Liver (tissue), 9 donors: ENCODE results near the gene CLIP2. TPM values are rescaled to one million over a fixed set of nuclear protein-coding genes. Genes with fewer than 3 reads are reported as not detected.
"Not testable (repeated sequence)": the region's sequence is repeated elsewhere in the genome, so short reads cannot be mapped to it uniquely, and the experiment has no call there.

Source experiments
- DNase-seq: peaks from one replicate; pipeline ENCODE4 v3.0.0-alpha.2; 2017; ENCODE audit warnings: low spot score
- H3K27ac ChIP-seq, 2 donors: one replicate each; pipeline ENCODE4 v1.7.0; 2013; ENCODE audit warnings: inconsistent platforms in 2 of 2, low read length in 2 of 2, control low read depth in 1 of 2, low read depth in 1 of 2, mild to moderate bottlenecking in 1 of 2
- H3K27me3 ChIP-seq, 4 donors: one replicate each; pipeline versions ENCODE4 v1.6.1 to v1.7.0; 2013; ENCODE audit warnings: low read length in 3 of 4, inconsistent platforms in 1 of 4, mild to moderate bottlenecking in 1 of 4, moderate library complexity in 1 of 4; ENCODE audit not compliant: control insufficient read depth in 4 of 4, insufficient read depth in 4 of 4
- H3K36me3 ChIP-seq, 4 donors: one replicate each; pipeline versions ENCODE4 v1.6.1 to v1.7.0; 2013; ENCODE audit warnings: low read length in 3 of 4, mild to moderate bottlenecking in 3 of 4, low read depth in 1 of 4, moderate library complexity in 1 of 4; ENCODE audit not compliant: control insufficient read depth in 4 of 4, insufficient read depth in 3 of 4
- H3K4me1 ChIP-seq, 4 donors: one replicate each; pipeline versions ENCODE4 v1.6.1 to v1.7.0; 2013; ENCODE audit warnings: low read length in 3 of 4, mild to moderate bottlenecking in 3 of 4, moderate library complexity in 1 of 4; ENCODE audit not compliant: control insufficient read depth in 4 of 4, insufficient read depth in 4 of 4
- H3K4me3 ChIP-seq, 3 donors: one replicate each; pipeline versions ENCODE4 v1.6.1 to v1.7.0; 2013; ENCODE audit warnings: low read length in 3 of 3, control low read depth in 1 of 3, low read depth in 1 of 3, mild to moderate bottlenecking in 1 of 3
- H3K9ac ChIP-seq, 2 donors: one replicate each; pipeline ENCODE4 v1.7.0; 2013; ENCODE audit warnings: low read length in 2 of 2, mild to moderate bottlenecking in 2 of 2, moderate library complexity in 2 of 2, control low read depth in 1 of 2, low read depth in 1 of 2
- H3K9me3 ChIP-seq, 4 donors: one replicate each; pipeline versions ENCODE4 v1.6.1 to v1.7.0; 2013; ENCODE audit warnings: low read length in 3 of 4; ENCODE audit not compliant: control insufficient read depth in 4 of 4
- ATF3 ChIP-seq: IDR thresholded peaks from 2 replicates; pipeline ENCODE4 v1.6.1; 2016; ENCODE audit warnings: antibody characterized with exemption
- FOXA1 ChIP-seq: IDR thresholded peaks from 2 replicates; pipeline ENCODE4 v1.6.1; 2016; ENCODE audit warnings: antibody characterized with exemption
- FOXA2 ChIP-seq: IDR thresholded peaks from 2 replicates; pipeline ENCODE4 v1.6.1; 2016; ENCODE audit warnings: antibody characterized with exemption
- HNF4A ChIP-seq, 2 donors: conservative IDR thresholded peaks; 2 replicates each; pipeline ENCODE4 v1.6.1; 2016; ENCODE audit warnings: antibody characterized with exemption in 2 of 2, mild to moderate bottlenecking in 2 of 2
- HNF4G ChIP-seq: IDR thresholded peaks from 2 replicates; pipeline ENCODE4 v1.6.1; 2016; ENCODE audit warnings: antibody characterized with exemption
- JUND ChIP-seq, 2 donors: IDR thresholded peaks; 2 replicates each; pipeline ENCODE4 v1.6.1; 2016; ENCODE audit warnings: antibody characterized with exemption in 2 of 2
- NR2F2 ChIP-seq: IDR thresholded peaks from 2 replicates; pipeline ENCODE4 v1.6.1; 2016; ENCODE audit warnings: antibody characterized with exemption
- RAD21 ChIP-seq, 2 donors: IDR thresholded peaks; 2 replicates each; pipeline ENCODE4 v1.6.1; 2016; ENCODE audit warnings: antibody characterized with exemption in 2 of 2, mild to moderate bottlenecking in 2 of 2
- REST ChIP-seq: IDR thresholded peaks from 2 replicates; pipeline ENCODE4 v1.6.1; 2016; ENCODE audit warnings: antibody characterized with exemption, mild to moderate bottlenecking
- RXRA ChIP-seq, 2 donors: IDR thresholded peaks; 2 replicates each; pipeline ENCODE4 v1.6.1; 2017 to 2018; ENCODE audit warnings: antibody characterized with exemption in 2 of 2, mild to moderate bottlenecking in 1 of 2
- SP1 ChIP-seq: IDR thresholded peaks from 2 replicates; pipeline ENCODE4 v1.6.1; 2018; ENCODE audit warnings: antibody characterized with exemption, mild to moderate bottlenecking
- TAF1 ChIP-seq: conservative IDR thresholded peaks from 2 replicates; pipeline ENCODE4 v1.6.1; 2016; ENCODE audit warnings: antibody characterized with exemption, mild to moderate bottlenecking
- YY1 ChIP-seq: IDR thresholded peaks from 2 replicates; pipeline ENCODE4 v1.6.1; 2016; ENCODE audit warnings: antibody characterized with exemption, mild to moderate bottlenecking
- WGBS: extraction: QIAGEN DNeasy Blood & Tissue Kit; methylation state at CpG from one replicate; pipeline ENCODE4 v1.1.7; 2013; 5-methylcytosine and 5-hydroxymethylcytosine counted together
- polyA plus RNA-seq, 2 donors: library from polyadenylated mRNA; stranded (reverse) in 1 of 2; unstranded in 1 of 2; fragments of 200-250 nt in 1 of 2; fragments of >200 nt in 1 of 2; fragmentation: Nextera tagmentation in 1 of 2; extraction: Ambion mirVana in 1 of 2; gene quantifications; one replicate each; pipeline versions ENCODE4 v1.2.1 to v1.2.3, GENCODE V29; 2013 to 2015
- total RNA-seq, 2 donors: library from RNA; depleted of rRNA; stranded (reverse); fragments of >200 nt; gene quantifications; one replicate each; pipeline ENCODE4 v1.2.3, GENCODE V29; 2014
- TF ChIP-seq, protein P1 (sequence below): fragments of 150-350 bp; IDR thresholded peaks from 2 replicates; pipeline ENCODE4 v1.5.1; 2017; ENCODE audit warnings: improper control_type of control experiment, low read depth, low read length; ENCODE audit not compliant: missing input control
- donor health status: healthy.
- donor health status: healthy.
- donor health status: healthy.
- donor health status: healthy.
- donor health status: healthy.

The CLIP2 gene
- total and polyA plus RNA-seq, 4 donors = 1.4 to 6.3 (median 2.5) TPM

- Histone ChIP-seq H3K4me3 (no peak overlapping the region), H3K4me1 (peaks cover 0 to 5% (median 0%) of the 10 kb centered on the region in 4 donors), H3K27me3 (no peaks in the 10 kb centered on the region), H3K9ac (no peak overlapping the region), H3K36me3 (no peaks in the 10 kb centered on the region), H3K27ac (no peak overlapping the region), H3K9me3 (no peaks in the 10 kb centered on the region)
- DNase-seq = no peak
- WGBS = 84% methylated on average over 8 of the region's 8 CpGs
- TF ChIP-seq HNF4A (conservative IDR thresholded peaks at IDR 0.05) (no peak), RAD21 (IDR thresholded peaks at IDR 0.05) (no peak), NR2F2 (no peak)
These were observed 128.9 kb downstream of the CLIP2 start for GRCh38 chr7:74418076-74418475.

DNA sequence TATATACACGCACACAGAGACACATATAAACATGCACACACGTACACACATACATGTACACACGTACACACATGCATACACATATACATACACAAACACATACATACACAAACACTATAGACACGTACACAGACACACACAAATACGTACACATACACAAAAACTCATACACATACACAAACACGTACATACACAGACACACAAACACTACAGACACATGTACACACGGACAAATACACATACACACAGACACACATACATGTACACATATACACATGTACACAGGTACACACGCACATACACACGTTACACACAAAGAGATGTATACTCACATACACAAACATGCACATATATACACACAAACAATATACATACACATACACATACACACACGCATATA lies 129.3 kb downstream of the CLIP2 start:
- Histone ChIP-seq H3K9ac (no peak overlapping the region), H3K9me3 (no peaks in the 10 kb centered on the region), H3K27ac (no peak overlapping the region), H3K4me1 (peaks cover 0 to 5% (median 0%) of the 10 kb centered on the region in 4 donors), H3K27me3 (no peaks in the 10 kb centered on the region), H3K36me3 (no peaks in the 10 kb centered on the region), H3K4me3 (no peak overlapping the region)
- no peak for TF ChIP-seq HNF4G
- no peak for TF ChIP-seq FOXA2
- TF ChIP-seq FOXA1 = no peak
- TF ChIP-seq SP1 = no peak
- TF ChIP-seq, protein P1, sequence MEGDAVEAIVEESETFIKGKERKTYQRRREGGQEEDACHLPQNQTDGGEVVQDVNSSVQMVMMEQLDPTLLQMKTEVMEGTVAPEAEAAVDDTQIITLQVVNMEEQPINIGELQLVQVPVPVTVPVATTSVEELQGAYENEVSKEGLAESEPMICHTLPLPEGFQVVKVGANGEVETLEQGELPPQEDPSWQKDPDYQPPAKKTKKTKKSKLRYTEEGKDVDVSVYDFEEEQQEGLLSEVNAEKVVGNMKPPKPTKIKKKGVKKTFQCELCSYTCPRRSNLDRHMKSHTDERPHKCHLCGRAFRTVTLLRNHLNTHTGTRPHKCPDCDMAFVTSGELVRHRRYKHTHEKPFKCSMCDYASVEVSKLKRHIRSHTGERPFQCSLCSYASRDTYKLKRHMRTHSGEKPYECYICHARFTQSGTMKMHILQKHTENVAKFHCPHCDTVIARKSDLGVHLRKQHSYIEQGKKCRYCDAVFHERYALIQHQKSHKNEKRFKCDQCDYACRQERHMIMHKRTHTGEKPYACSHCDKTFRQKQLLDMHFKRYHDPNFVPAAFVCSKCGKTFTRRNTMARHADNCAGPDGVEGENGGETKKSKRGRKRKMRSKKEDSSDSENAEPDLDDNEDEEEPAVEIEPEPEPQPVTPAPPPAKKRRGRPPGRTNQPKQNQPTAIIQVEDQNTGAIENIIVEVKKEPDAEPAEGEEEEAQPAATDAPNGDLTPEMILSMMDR = no peak
- no peak for TF ChIP-seq TAF1
- 87% methylated on average over 10 of the region's 10 CpGs for WGBS
- DNase-seq = no peak

- H3K9me3 ChIP-seq, H3K27ac ChIP-seq, H3K4me1 ChIP-seq, H3K36me3 ChIP-seq, DNase-seq, H3K4me3 ChIP-seq, H3K9ac ChIP-seq, H3K27me3 ChIP-seq: not testable (repeated sequence)
- WGBS = 72% methylated on average over 4 of the region's 4 CpGs
These were observed 130.0 kb downstream of the CLIP2 start for GRCh38 chr7:74419232-74419631.

GRCh38 chr7:74420006-74420405 lies 130.8 kb downstream of the CLIP2 start:
- no peak for DNase-seq
- Histone ChIP-seq H3K36me3 (no peaks in the 10 kb centered on the region), H3K27ac (no peak overlapping the region), H3K9ac (no peak overlapping the region), H3K9me3 (no peaks in the 10 kb centered on the region), H3K27me3 (no peaks in the 10 kb centered on the region), H3K4me3 (no peak overlapping the region), H3K4me1 (peaks cover 0 to 5% (median 0%) of the 10 kb centered on the region in 4 donors)
- 90% methylated on average over 4 of the region's 4 CpGs for WGBS
- no peak for TF ChIP-seq YY1
- no peak for TF ChIP-seq JUND (IDR thresholded peaks at IDR 0.05)
- no peak for TF ChIP-seq FOXA2
- TF ChIP-seq HNF4A (conservative IDR thresholded peaks at IDR 0.05) = no peak
- TF ChIP-seq RAD21 (IDR thresholded peaks at IDR 0.05) = no peak
- TF ChIP-seq TAF1 = no peak
- TF ChIP-seq RXRA (IDR thresholded peaks at IDR 0.05) = no peak
- no peak for TF ChIP-seq ATF3
- TF ChIP-seq HNF4G = no peak
- TF ChIP-seq NR2F2 = no peak
- TF ChIP-seq, protein P1 = no peak
- no peak for TF ChIP-seq FOXA1
- no peak for TF ChIP-seq REST
